ENCODE results near the gene PCAT7. TPM values are rescaled to one million over a fixed set of nuclear protein-coding genes. Genes with fewer than 3 reads are reported as not detected.

The PCAT7 gene
- total RNA-seq, 1 experiment from 2014 or later, result 3.8 TPM

- H3K4me3 ChIP-seq, result no peak overlapping the region
- no TSS peak for BruUV-seq (replicated peaks)
- TF ChIP-seq, protein P1, sequence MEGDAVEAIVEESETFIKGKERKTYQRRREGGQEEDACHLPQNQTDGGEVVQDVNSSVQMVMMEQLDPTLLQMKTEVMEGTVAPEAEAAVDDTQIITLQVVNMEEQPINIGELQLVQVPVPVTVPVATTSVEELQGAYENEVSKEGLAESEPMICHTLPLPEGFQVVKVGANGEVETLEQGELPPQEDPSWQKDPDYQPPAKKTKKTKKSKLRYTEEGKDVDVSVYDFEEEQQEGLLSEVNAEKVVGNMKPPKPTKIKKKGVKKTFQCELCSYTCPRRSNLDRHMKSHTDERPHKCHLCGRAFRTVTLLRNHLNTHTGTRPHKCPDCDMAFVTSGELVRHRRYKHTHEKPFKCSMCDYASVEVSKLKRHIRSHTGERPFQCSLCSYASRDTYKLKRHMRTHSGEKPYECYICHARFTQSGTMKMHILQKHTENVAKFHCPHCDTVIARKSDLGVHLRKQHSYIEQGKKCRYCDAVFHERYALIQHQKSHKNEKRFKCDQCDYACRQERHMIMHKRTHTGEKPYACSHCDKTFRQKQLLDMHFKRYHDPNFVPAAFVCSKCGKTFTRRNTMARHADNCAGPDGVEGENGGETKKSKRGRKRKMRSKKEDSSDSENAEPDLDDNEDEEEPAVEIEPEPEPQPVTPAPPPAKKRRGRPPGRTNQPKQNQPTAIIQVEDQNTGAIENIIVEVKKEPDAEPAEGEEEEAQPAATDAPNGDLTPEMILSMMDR (conservative IDR thresholded peaks at IDR 0.05), result no peak
- TF ChIP-seq EZH2 (IDR thresholded peaks at IDR 0.05; ENCODE audit: low read depth), result no peak
- H4K20me1 ChIP-seq (ENCODE audit: insufficient read depth), result peaks cover 11% of the 10 kb centered on the region; the same call in 1 of the 2 replicates
- H3K9me3 ChIP-seq (ENCODE audit: insufficient read depth, low read depth), result no peaks in the 10 kb centered on the region; the same call in 1 of the 2 replicates
- intact Hi-C loops (cut with micrococcal nuclease; ENCODE audit: unreplicated experiment), result no loop called here
- no peaks in the 10 kb centered on the region for H3K27me3 ChIP-seq (ENCODE audit: insufficient read depth, low read depth)
- H3K36me3 ChIP-seq (ENCODE audit: low read depth), result no peaks in the 10 kb centered on the region
- peak overlapping the region; percentile 38 for H3K4me2 ChIP-seq
- no peaks in the 10 kb centered on the region for H3F3A ChIP-seq (ENCODE audit: insufficient read depth, low read depth)
- ChIA-PET POLR2A (ENCODE audit: unreplicated experiment) (interaction anchor here (0.7 kb wide), 1 partner anchor 51 kb away, joined by 42 read pairs; no protein-coding TSS in a partner anchor), CTCF (no interaction called here)
- H3K9me2 ChIP-seq (ENCODE audit: insufficient read depth), result no peaks in the 10 kb centered on the region
- H3K27ac ChIP-seq, result peak overlapping the region; percentile 29; the same call in 1 of the 2 replicates
- DNase-seq, result peak in 1 of 2 experiments; percentile 49
- peaks cover 14% of the 10 kb centered on the region for H3K4me1 ChIP-seq (replicated peaks; ENCODE audit: insufficient read depth)
- H2AFZ ChIP-seq, result no peak overlapping the region
- peaks cover 22% of the 10 kb centered on the region; the same call in 1 of the 2 replicates for H3K79me2 ChIP-seq (ENCODE audit: low read depth)
Measured at GRCh38 chr9:94511134-94511954, 43.5 kb upstream of the PCAT7 start.

DNA sequence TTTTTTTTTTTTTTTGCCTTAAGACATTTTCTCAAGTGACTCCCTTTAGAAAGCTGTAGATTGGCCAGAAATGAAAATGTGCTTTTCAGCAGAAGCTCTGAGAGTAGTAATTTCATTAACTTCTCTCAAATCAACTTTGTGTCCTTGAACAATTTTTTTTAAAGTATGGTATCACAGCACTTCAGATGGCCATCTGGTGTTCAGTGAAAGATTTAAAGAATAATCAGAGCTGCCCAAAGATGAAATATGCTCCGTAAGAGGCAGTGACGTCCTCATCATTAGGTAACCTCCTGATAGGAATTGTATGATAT, 43.0 kb upstream of the PCAT7 start:
- no peak overlapping the region for H3K4me3 ChIP-seq
- no peaks in the 10 kb centered on the region for H3F3A ChIP-seq (ENCODE audit: insufficient read depth, low read depth)
- peaks cover 20% of the 10 kb centered on the region; the same call in 1 of the 2 replicates for H3K79me2 ChIP-seq (ENCODE audit: low read depth)
- DNase-seq, result no peak
- H3K27me3 ChIP-seq (ENCODE audit: insufficient read depth, low read depth), result no peaks in the 10 kb centered on the region
- H3K4me1 ChIP-seq (replicated peaks; ENCODE audit: insufficient read depth), result peaks cover 14% of the 10 kb centered on the region
- intact Hi-C loops (cut with micrococcal nuclease; ENCODE audit: unreplicated experiment), result no loop called here
- H3K27ac ChIP-seq, result no peak overlapping the region
- no peaks in the 10 kb centered on the region for H3K9me3 ChIP-seq (ENCODE audit: insufficient read depth, low read depth)
- H3K9me2 ChIP-seq (ENCODE audit: insufficient read depth), result no peaks in the 10 kb centered on the region
- ChIA-PET CTCF (no interaction called here), POLR2A (ENCODE audit: unreplicated experiment) (interaction anchor here (0.7 kb wide), 2 partner anchors 52 to 157 kb away, joined by 3 to 42 read pairs; no protein-coding TSS in a partner anchor)
- no peaks in the 10 kb centered on the region for H3K36me3 ChIP-seq (ENCODE audit: low read depth)
- 0 out of 2 replicates have a peak, but pooled peaks cover 11% of the 10 kb centered on the region for H4K20me1 ChIP-seq (ENCODE audit: insufficient read depth)
- BruUV-seq (replicated peaks), result no TSS peak
- peak overlapping the region; percentile 38 for H3K4me2 ChIP-seq
- TF ChIP-seq EZH2 (IDR thresholded peaks at IDR 0.05; ENCODE audit: low read depth), result no peak
- TF ChIP-seq, protein P1 (conservative IDR thresholded peaks at IDR 0.05), result no peak
- no peak overlapping the region for H2AFZ ChIP-seq

DNA sequence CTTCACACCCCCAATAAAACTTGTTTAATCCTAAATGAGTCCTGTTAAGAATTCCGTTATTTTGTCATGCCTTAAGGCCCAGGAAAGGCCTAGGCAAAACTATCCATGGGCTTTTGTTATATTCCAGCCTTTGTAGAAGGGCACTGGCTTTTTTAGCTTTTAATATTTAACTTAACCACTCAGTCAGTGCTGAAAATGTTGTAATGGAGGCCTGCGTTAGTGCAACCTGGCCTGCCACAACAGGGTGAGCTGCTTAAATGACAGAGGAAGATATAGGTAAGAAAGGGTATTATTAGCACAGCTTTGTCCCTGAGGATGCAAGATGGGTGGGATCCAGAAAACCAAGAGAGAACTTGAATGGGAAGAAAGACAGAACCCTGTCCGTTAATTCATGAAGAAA, 40.2 kb upstream of the PCAT7 start:
- H3K27me3 ChIP-seq (ENCODE audit: insufficient read depth, low read depth), result no peaks in the 10 kb centered on the region
- peaks cover 14% of the 10 kb centered on the region for H3K4me1 ChIP-seq (replicated peaks; ENCODE audit: insufficient read depth)
- ChIA-PET POLR2A (ENCODE audit: unreplicated experiment) (no interaction called here), CTCF (no interaction called here)
- no peaks in the 10 kb centered on the region for H3K9me2 ChIP-seq (ENCODE audit: insufficient read depth)
- H3K4me2 ChIP-seq, result no peak overlapping the region
- intact Hi-C loops (cut with micrococcal nuclease; ENCODE audit: unreplicated experiment), result no loop called here
- no peaks in the 10 kb centered on the region for H3K9me3 ChIP-seq (ENCODE audit: insufficient read depth, low read depth)
- no peak for TF ChIP-seq EZH2 (IDR thresholded peaks at IDR 0.05; ENCODE audit: low read depth)
- TF ChIP-seq, protein P1 (conservative IDR thresholded peaks at IDR 0.05), result no peak
- no TSS peak for BruUV-seq (replicated peaks)
- no peaks in the 10 kb centered on the region for H3F3A ChIP-seq (ENCODE audit: insufficient read depth, low read depth)
- H4K20me1 ChIP-seq (ENCODE audit: insufficient read depth), result no peaks in the 10 kb centered on the region
- H3K27ac ChIP-seq, result no peak overlapping the region
- no peaks in the 10 kb centered on the region for H3K36me3 ChIP-seq (ENCODE audit: low read depth)
- H3K4me3 ChIP-seq, result no peak overlapping the region
- H2AFZ ChIP-seq, result no peak overlapping the region
- no peak for DNase-seq
- peaks cover 20% of the 10 kb centered on the region; the same call in 1 of the 2 replicates for H3K79me2 ChIP-seq (ENCODE audit: low read depth)
